Peyer's patch (tissue), 4 donors: ENCODE measurements around the gene QDPR.

Source experiments
- POLR2A ChIP-seq, 2 donors: fragments of 450-650 bp; IDR thresholded peaks; one replicate each; pipeline ENCODE4 v1.5.1; 2017; ENCODE audit warnings: antibody characterized with exemption in 2 of 2, mild to moderate bottlenecking in 2 of 2, moderate library complexity in 2 of 2
- TF ChIP-seq, protein P1 (sequence below), 6 experiments: fragments of 450-650 bp in 4 of 6; fragments of 200-600 bp in 2 of 6; sonication (generic) in 1 of 6; IDR thresholded peaks; one replicate each; pipeline ENCODE4 v1.5.1; 2017 to 2019; ENCODE audit warnings: antibody characterized with exemption in 6 of 6, mild to moderate bottlenecking in 3 of 6, moderate library complexity in 1 of 6

DNA sequence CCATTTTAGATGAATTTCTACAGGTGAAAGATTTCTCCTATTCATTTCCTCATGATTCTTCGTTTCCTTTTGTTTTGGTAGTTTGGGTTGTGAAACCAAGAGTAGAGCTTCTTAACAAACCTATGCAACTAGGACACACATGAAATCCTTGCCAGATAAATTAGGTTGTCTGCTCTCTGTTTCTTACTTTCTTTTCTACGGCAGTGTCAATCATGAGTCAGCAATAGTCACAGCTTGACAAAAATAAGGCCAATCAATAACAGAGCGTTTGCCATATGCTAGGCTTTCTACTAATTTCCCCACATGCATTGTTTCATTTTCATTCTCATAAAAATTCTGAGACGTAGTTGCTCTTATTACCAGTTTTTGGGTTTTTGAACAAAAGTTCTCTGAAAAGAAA is 23.4 kb upstream of the QDPR start:
- TF ChIP-seq, protein P1, sequence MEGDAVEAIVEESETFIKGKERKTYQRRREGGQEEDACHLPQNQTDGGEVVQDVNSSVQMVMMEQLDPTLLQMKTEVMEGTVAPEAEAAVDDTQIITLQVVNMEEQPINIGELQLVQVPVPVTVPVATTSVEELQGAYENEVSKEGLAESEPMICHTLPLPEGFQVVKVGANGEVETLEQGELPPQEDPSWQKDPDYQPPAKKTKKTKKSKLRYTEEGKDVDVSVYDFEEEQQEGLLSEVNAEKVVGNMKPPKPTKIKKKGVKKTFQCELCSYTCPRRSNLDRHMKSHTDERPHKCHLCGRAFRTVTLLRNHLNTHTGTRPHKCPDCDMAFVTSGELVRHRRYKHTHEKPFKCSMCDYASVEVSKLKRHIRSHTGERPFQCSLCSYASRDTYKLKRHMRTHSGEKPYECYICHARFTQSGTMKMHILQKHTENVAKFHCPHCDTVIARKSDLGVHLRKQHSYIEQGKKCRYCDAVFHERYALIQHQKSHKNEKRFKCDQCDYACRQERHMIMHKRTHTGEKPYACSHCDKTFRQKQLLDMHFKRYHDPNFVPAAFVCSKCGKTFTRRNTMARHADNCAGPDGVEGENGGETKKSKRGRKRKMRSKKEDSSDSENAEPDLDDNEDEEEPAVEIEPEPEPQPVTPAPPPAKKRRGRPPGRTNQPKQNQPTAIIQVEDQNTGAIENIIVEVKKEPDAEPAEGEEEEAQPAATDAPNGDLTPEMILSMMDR (IDR thresholded peaks at IDR 0.05): no peak
- no peak for TF ChIP-seq POLR2A (IDR thresholded peaks at IDR 0.05)
